Loucy (cell line): ENCODE results near the gene SLC5A12.

ENCODE experiments used
- CTCF ChIP-seq: fragments of 200-600 bp; sonication (generic); conservative IDR thresholded peaks from 2 replicates; pipeline ENCODE4 v1.5.1; 2014; ENCODE audit warnings: mild to moderate bottlenecking, antibody characterized with exemption, low read length
- EZH2phosphoT487 ChIP-seq: fragments of 200-600 bp; IDR thresholded peaks from 2 replicates; pipeline ENCODE4 v1.6.1; 2018; ENCODE audit warnings: antibody characterized with exemption, mild to moderate bottlenecking, moderate library complexity, borderline replicate concordance

DNA sequence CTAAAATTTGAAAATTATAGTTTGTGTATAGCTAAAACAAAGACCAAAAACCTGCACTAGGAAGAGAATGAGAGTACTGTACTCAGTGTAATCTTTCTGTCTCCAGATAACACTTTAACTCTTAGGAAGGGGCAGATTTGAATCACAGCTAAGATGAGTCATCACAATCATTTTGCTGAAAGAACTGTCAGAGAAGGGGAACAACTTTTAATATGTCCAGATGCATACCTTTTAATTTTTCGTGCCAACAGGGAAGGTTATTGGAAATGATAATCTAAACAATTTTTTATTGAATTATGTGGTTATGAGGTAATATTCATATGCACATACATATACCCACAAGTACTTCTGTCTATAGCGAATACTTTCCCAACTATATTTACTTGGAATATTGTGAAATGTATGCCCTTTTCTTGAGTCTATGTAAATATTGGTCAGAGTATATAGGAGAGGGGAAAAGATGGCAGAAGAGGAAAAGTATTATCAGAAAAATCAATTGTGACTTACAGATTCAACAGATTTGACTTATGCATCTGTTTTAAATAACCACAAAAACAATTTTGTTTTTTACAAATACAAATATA, 98.7 kb downstream of the SLC5A12 start:
- TF ChIP-seq CTCF (no peak), EZH2phosphoT487 (no peak)
